ENCODE data around the gene TASOR2.

The TASOR2 gene

GRCh38 chr10:5665373-5666007, 19.1 kb upstream of the TASOR2 start:
- H3K4me3 ChIP-seq (ENCODE audit: low read length), result peak overlapping the region; percentile 78
- peak; percentile 87 for DNase-seq (ENCODE audit: low read depth)
- no peak for TF ChIP-seq CTCF (conservative IDR thresholded peaks at IDR 0.05; ENCODE audit: low read length)

GRCh38 chr10:5666008-5666840, 18.4 kb upstream of the TASOR2 start, which contains the start of gene ASB13:
Gene ASB13 (minus strand): TSS chr10:5666595. CDS start chr10:5666551, 44 bp downstream.
- peak within 1 kb of the TSS; percentile 78 for H3K4me3 ChIP-seq (ENCODE audit: low read length)
- peak; percentile 33 for DNase-seq (ENCODE audit: low read depth)
- TF ChIP-seq CTCF (conservative IDR thresholded peaks at IDR 0.05; ENCODE audit: low read length), result no peak

- peak overlapping the region; percentile 78 for H3K4me3 ChIP-seq (ENCODE audit: low read length)
- no peak for TF ChIP-seq CTCF (conservative IDR thresholded peaks at IDR 0.05; ENCODE audit: low read length)
- DNase-seq (ENCODE audit: low read depth), result no peak
Observed at GRCh38 chr10:5666841-5667630, 17.6 kb upstream of the TASOR2 start.

GRCh38 chr10:5668429-5668828, 16.2 kb upstream of the TASOR2 start:
- no peak for DNase-seq (ENCODE audit: low read depth)
- H3K4me3 ChIP-seq (ENCODE audit: low read length), result no peak overlapping the region
- TF ChIP-seq CTCF (conservative IDR thresholded peaks at IDR 0.05; ENCODE audit: low read length), result no peak

GRCh38 chr10:5669604-5670003, 15.0 kb upstream of the TASOR2 start:
- no peak overlapping the region for H3K4me3 ChIP-seq (ENCODE audit: low read length)
- no peak for TF ChIP-seq CTCF (conservative IDR thresholded peaks at IDR 0.05; ENCODE audit: low read length)
- DNase-seq (ENCODE audit: low read depth), result no peak

GRCh38 chr10:5670662-5671375, 13.8 kb upstream of the TASOR2 start:
- TF ChIP-seq CTCF (conservative IDR thresholded peaks at IDR 0.05; ENCODE audit: low read length), result no peak
- no peak for DNase-seq (ENCODE audit: low read depth)
- no peak overlapping the region for H3K4me3 ChIP-seq (ENCODE audit: low read length)

Measured in AG10803 (cell line).